Natural killer cell (primary cell): ENCODE results near the gene SPPL2A. TPM values are rescaled to one million over a fixed set of nuclear protein-coding genes. Genes with fewer than 3 reads are reported as not detected.

Experiments used
- ATAC-seq, 3 donors: fragments of 150-1000 bp in 2 of 3; fragments of 200-7000 bp in 1 of 3; cut with Tn5 transposase; 1 replicate in 1 of 3; 2 replicates in 2 of 3; pipeline ENCODE4 v1.10.0; 2021; ENCODE audit warnings: mild to moderate bottlenecking in 2 of 3, moderate library complexity in 2 of 3
- DNase-seq, 2 donors: peaks; one replicate each; pipeline versions ENCODE4 v3.0.0 to v3.0.0-alpha.2; 2013 to 2021; ENCODE audit warnings: mixed read lengths in 1 of 2
- H3K27ac ChIP-seq: one replicate; pipeline ENCODE4 v1.5.1; 2013; ENCODE audit warnings: mild to moderate bottlenecking, low read length
- H3K27me3 ChIP-seq: one replicate; pipeline ENCODE4 v1.6.1; 2013; ENCODE audit warnings: low read length; ENCODE audit not compliant: control insufficient read depth, insufficient read depth
- H3K36me3 ChIP-seq: one replicate; pipeline ENCODE4 v1.6.1; 2013; ENCODE audit warnings: low read length; ENCODE audit not compliant: control insufficient read depth, insufficient read depth
- H3K4me1 ChIP-seq: one replicate; pipeline ENCODE4 v1.6.1; 2013; ENCODE audit warnings: low read length; ENCODE audit not compliant: control insufficient read depth, insufficient read depth
- H3K4me3 ChIP-seq: one replicate; pipeline ENCODE4 v1.5.1; 2013; ENCODE audit warnings: low read length
- H3K9me3 ChIP-seq: one replicate; pipeline ENCODE4 v1.6.1; 2013; ENCODE audit warnings: low read length; ENCODE audit not compliant: control insufficient read depth, insufficient read depth
- H3K27ac Mint-ChIP-seq, 2 donors: one replicate each; pipeline ENCODE4 v1.8.0; 2022; ENCODE audit warnings: mild to moderate bottlenecking in 2 of 2, mixed read lengths in 2 of 2, moderate library complexity in 1 of 2
- H3K27me3 Mint-ChIP-seq, 2 donors: one replicate each; pipeline ENCODE4 v1.8.0; 2022; ENCODE audit warnings: low read depth in 2 of 2, mixed read lengths in 2 of 2
- H3K36me3 Mint-ChIP-seq: one replicate; pipeline ENCODE4 v1.8.0; 2022; ENCODE audit warnings: mixed read lengths
- H3K4me1 Mint-ChIP-seq, 2 donors: one replicate each; pipeline ENCODE4 v1.8.0; 2022; ENCODE audit warnings: mixed read lengths in 2 of 2
- H3K4me3 Mint-ChIP-seq: one replicate; pipeline ENCODE4 v1.8.0; 2022; ENCODE audit warnings: mild to moderate bottlenecking, moderate library complexity, mixed read lengths
- H3K9me3 Mint-ChIP-seq, 2 donors: one replicate each; pipeline ENCODE4 v1.8.0; 2022; ENCODE audit warnings: mixed read lengths in 2 of 2
- CTCF ChIP-seq: fragments of 200-600 bp; IDR thresholded peaks from one replicate; pipeline ENCODE4 v1.8.0; 2022; ENCODE audit warnings: antibody characterized with exemption
- WGBS: methylation state at CpG from one replicate; pipeline ENCODE4 v1.1.7; 2013; ENCODE audit warnings: missing lambda C conversion rate; ENCODE audit not compliant: insufficient coverage; 5-methylcytosine and 5-hydroxymethylcytosine counted together
- intact Hi-C: fragments of 100-400 bp; cut with micrococcal nuclease; formaldehyde crosslinking; loops from one replicate; pipeline ENCODE4 v1.14.2; 2022
- total RNA-seq, 4 donors: library from RNA; stranded (reverse); fragments of 120-200 nt in 1 of 4; gene quantifications; one replicate each; pipeline versions ENCODE4 v1.2.3 to v1.2.4, GENCODE V29; 2013 to 2022

Gene SPPL2A
- total RNA-seq, 3 donors from 2014 or later (not counting 1 experiment from before 2014, with no cell fraction given): 104 to 122 (median 120) TPM

- Mint-ChIP-seq H3K36me3 (peaks cover 7% of the 10 kb centered on the region), H3K4me1 (peaks cover 0 to 5% of the 10 kb centered on the region in 2 donors), H3K9me3 (no peaks in the 10 kb centered on the region), H3K27ac (no peak overlapping the region), H3K4me3 (no peak overlapping the region), H3K27me3 (no peaks in the 10 kb centered on the region)
- no peaks in the 10 kb centered on the region for H3K27me3 ChIP-seq
- H3K4me1 ChIP-seq: no peaks in the 10 kb centered on the region
- H3K9me3 ChIP-seq: no peaks in the 10 kb centered on the region
- H3K36me3 ChIP-seq: peaks cover 53% of the 10 kb centered on the region
- 85% methylated on average over 3 of the region's 3 CpGs for WGBS
- DNase-seq: no peak
- intact Hi-C loops: no loop called here
- H3K27ac ChIP-seq: no peak overlapping the region
- no peak for TF ChIP-seq CTCF
- no peak for ATAC-seq
- no peak overlapping the region for H3K4me3 ChIP-seq
These were observed 24.6 kb downstream of the SPPL2A start for GRCh38 chr15:50740955-50741354.

- intact Hi-C loops: no loop called here
- no peak overlapping the region for H3K27ac Mint-ChIP-seq
These were observed 28.7 kb downstream of the SPPL2A start for GRCh38 chr15:50736823-50737222.

GRCh38 chr15:50735156-50735555, 30.4 kb downstream of the SPPL2A start:
- Mint-ChIP-seq H3K4me1 (no peaks in the 10 kb centered on the region), H3K36me3 (peaks cover 20% of the 10 kb centered on the region), H3K9me3 (no peaks in the 10 kb centered on the region), H3K4me3 (no peak overlapping the region), H3K27me3 (no peaks in the 10 kb centered on the region), H3K27ac (no peak overlapping the region)
- no peak overlapping the region for H3K4me3 ChIP-seq
- no peak for TF ChIP-seq CTCF
- no peaks in the 10 kb centered on the region for H3K27me3 ChIP-seq
- 95% methylated on average over 3 of the region's 4 CpGs for WGBS
- ATAC-seq: no peak
- H3K27ac ChIP-seq: no peak overlapping the region
- no peak for DNase-seq
- no peaks in the 10 kb centered on the region for H3K9me3 ChIP-seq
- peaks cover 60% of the 10 kb centered on the region for H3K36me3 ChIP-seq
- intact Hi-C loops: no loop called here
- H3K4me1 ChIP-seq: no peaks in the 10 kb centered on the region

More at GRCh38 chr15:50736823-50737222, 28.7 kb downstream of the SPPL2A start:
- ATAC-seq (no peak), DNase-seq (no peak)
- H3K9me3 ChIP-seq: no peaks in the 10 kb centered on the region
- peaks cover 63% of the 10 kb centered on the region for H3K36me3 ChIP-seq
- H3K27me3 Mint-ChIP-seq: no peaks in the 10 kb centered on the region
- H3K4me3 Mint-ChIP-seq: no peak overlapping the region
- no peak overlapping the region for H3K27ac ChIP-seq
- TF ChIP-seq CTCF: no peak
- H3K4me1 ChIP-seq: no peaks in the 10 kb centered on the region
- no peaks in the 10 kb centered on the region for H3K4me1 Mint-ChIP-seq
- H3K9me3 Mint-ChIP-seq: no peaks in the 10 kb centered on the region
- H3K27me3 ChIP-seq: no peaks in the 10 kb centered on the region
- H3K4me3 ChIP-seq: no peak overlapping the region
- peaks cover 20% of the 10 kb centered on the region for H3K36me3 Mint-ChIP-seq
- WGBS: 95% methylated on average over 8 of the region's 8 CpGs

- Histone ChIP-seq H3K9me3 (no peaks in the 10 kb centered on the region), H3K27ac (no peak overlapping the region), H3K4me1 (no peaks in the 10 kb centered on the region), H3K36me3 (peaks cover 56% of the 10 kb centered on the region), H3K27me3 (no peaks in the 10 kb centered on the region), H3K4me3 (no peak overlapping the region)
- Mint-ChIP-seq H3K4me3 (no peak overlapping the region), H3K27ac (peak overlapping the region; percentile 39 to 50), H3K27me3 (no peaks in the 10 kb centered on the region), H3K9me3 (no peaks in the 10 kb centered on the region), H3K36me3 (peaks cover 6% of the 10 kb centered on the region), H3K4me1 (no peaks in the 10 kb centered on the region)
- intact Hi-C loops: no loop called here
- ATAC-seq (no peak), DNase-seq (no peak)
- no peak for TF ChIP-seq CTCF
- no CpG with 5 or more reads among the region's 1 CpG for WGBS
These were observed 39.2 kb downstream of the SPPL2A start for GRCh38 chr15:50726315-50726714.
